Vagina (tissue), 2 donors: ENCODE data around the gene TAS1R3. TPM values are rescaled to one million over a fixed set of nuclear protein-coding genes. Genes with fewer than 3 reads are reported as not detected.
A peak's percentile ranks its signal among the peaks of the same experiment; 100 is the strongest.

Experiments used
- DNase-seq, 2 donors: peaks; one replicate each; pipeline ENCODE4 v3.0.0-alpha.2; 2017; ENCODE audit errors: extremely low spot score in 2 of 2
- H3K27ac ChIP-seq: fragments of 200-600 bp; sonication (generic); one replicate; pipeline ENCODE4 v1.5.1; 2019
- H3K27me3 ChIP-seq: fragments of 200-600 bp; sonication (generic); one replicate; pipeline ENCODE4 v1.5.1; 2019
- H3K36me3 ChIP-seq, 2 donors: fragments of 200-600 bp; sonication (generic); one replicate each; pipeline ENCODE4 v1.5.1; 2017 to 2019
- H3K4me1 ChIP-seq: fragments of 200-600 bp; sonication (generic); one replicate; pipeline ENCODE4 v1.5.1; 2019
- H3K4me3 ChIP-seq, 2 donors: fragments of 200-600 bp; sonication (generic); 1 replicate in 1 of 2; 2 replicates in 1 of 2; pipeline ENCODE4 v1.5.1; 2016 to 2019
- H3K9me3 ChIP-seq: fragments of 200-600 bp; sonication (generic); one replicate; pipeline ENCODE4 v1.5.1; 2019
- CTCF ChIP-seq, 3 experiments: fragments of 450-650 bp in 2 of 3; fragments of 200-600 bp in 1 of 3; sonication (generic) in 1 of 3; IDR thresholded peaks; one replicate each; pipeline ENCODE4 v1.5.1; 2017 to 2019; ENCODE audit warnings: antibody characterized with exemption in 3 of 3, mild to moderate bottlenecking in 2 of 3, moderate library complexity in 2 of 3
- POLR2A ChIP-seq, 2 donors: fragments of 450-650 bp; IDR thresholded peaks; one replicate each; pipeline ENCODE4 v1.6.1; 2017; ENCODE audit warnings: antibody characterized with exemption in 2 of 2, mild to moderate bottlenecking in 2 of 2, moderate library complexity in 2 of 2
- POLR2AphosphoS5 ChIP-seq, 2 donors: sonication (generic); formaldehyde crosslinking; IDR thresholded peaks; one replicate each; pipeline ENCODE4 v1.9.0; 2017; ENCODE audit warnings: antibody characterized with exemption in 2 of 2, mild to moderate bottlenecking in 2 of 2, low read depth in 1 of 2; ENCODE audit not compliant: insufficient read depth in 1 of 2
- intact Hi-C: fragments of 100-400 bp; cut with DNase I; formaldehyde crosslinking; loops from one replicate; pipeline ENCODE4 v1.15.1; 2023
- total RNA-seq: library from RNA; depleted of rRNA; stranded (reverse); fragments of >200 nt; gene quantifications from one replicate; pipeline ENCODE4 v1.2.3, GENCODE V29; 2016

Gene TAS1R3
- total RNA-seq, 1 donor from 2014 or later: 0.74 TPM

GRCh38 chr1:1299686-1300351, 31.3 kb upstream of the TAS1R3 start:
- Histone ChIP-seq H3K4me1 (peaks cover 32% of the 10 kb centered on the region), H3K9me3 (no peaks in the 10 kb centered on the region), H3K27ac (no peak overlapping the region), H3K36me3 (peaks cover 0 to 9% of the 10 kb centered on the region in 2 donors), H3K4me3 (no peak overlapping the region), H3K27me3 (no peaks in the 10 kb centered on the region)
- no peak for DNase-seq
- intact Hi-C loops: no loop called here
- TF ChIP-seq POLR2AphosphoS5 (IDR thresholded peaks at IDR 0.05; ENCODE audit: insufficient read depth in 1 of 2, low read depth in 1 of 2) (no peak), CTCF (IDR thresholded peaks at IDR 0.05) (no peak)

DNA sequence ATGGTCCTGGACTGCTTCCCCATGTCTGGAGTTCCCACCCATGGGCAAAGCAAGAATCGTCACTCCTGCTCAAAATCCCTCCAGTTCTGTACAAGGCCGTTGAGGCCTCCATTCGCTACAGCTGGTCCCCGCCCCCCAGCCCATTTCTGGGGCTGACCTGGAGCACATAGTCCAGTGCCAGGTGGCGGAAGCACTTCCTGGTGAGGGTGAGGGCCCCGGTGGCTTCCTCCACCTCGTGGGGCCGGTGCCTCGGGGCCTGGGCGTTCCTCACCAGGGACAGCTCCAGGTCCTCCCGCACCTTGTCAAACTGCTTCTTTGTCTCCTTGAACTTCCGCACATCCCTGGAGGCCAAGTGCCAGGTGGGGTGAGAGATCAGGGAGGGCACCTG, 30.7 kb upstream of the TAS1R3 start:
- peaks cover 38% of the 10 kb centered on the region for H3K4me1 ChIP-seq
- intact Hi-C loops: no loop called here
- H3K27me3 ChIP-seq: no peaks in the 10 kb centered on the region
- no peak for DNase-seq
- no peaks in the 10 kb centered on the region for H3K9me3 ChIP-seq
- TF ChIP-seq POLR2AphosphoS5 (IDR thresholded peaks at IDR 0.05; ENCODE audit: insufficient read depth in 1 of 2, low read depth in 1 of 2): no peak
- no peak for TF ChIP-seq POLR2A (IDR thresholded peaks at IDR 0.05)
- TF ChIP-seq CTCF (IDR thresholded peaks at IDR 0.05): no peak
- H3K27ac ChIP-seq: no peak overlapping the region
- no peak overlapping the region for H3K4me3 ChIP-seq
- peaks cover 0 to 9% of the 10 kb centered on the region in 2 donors for H3K36me3 ChIP-seq

- intact Hi-C loops: no loop called here
- H3K27ac ChIP-seq: no peak overlapping the region
These were observed 29.1 kb upstream of the TAS1R3 start for GRCh38 chr1:1302006-1302430.

DNA sequence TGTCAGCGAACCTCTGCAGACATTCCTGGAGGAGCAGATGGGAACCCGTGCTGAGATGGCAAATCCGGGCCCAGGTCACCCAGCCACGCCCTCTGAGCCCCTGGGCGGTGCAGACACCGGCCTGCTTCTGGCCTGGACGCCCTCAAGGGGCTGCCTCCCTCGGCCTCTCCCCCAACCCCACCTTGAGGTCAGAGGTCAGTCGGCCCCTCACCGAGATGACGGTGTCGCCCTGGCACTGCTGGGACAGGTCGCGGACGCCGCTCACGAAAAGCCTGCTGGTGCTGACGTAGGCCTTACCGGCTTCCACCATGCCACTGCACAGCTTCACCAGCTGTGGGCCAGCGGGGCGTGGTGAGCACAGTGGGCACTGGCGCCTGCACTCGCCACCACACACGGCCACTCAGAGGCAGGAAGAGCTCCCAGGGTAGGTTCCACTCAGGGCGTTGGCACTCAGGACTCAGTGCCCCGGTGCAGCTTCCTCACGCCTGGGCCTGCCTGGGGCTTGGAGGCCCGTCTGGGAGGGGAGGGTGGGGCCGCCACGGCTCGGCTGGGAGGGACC, 28.1 kb upstream of the TAS1R3 start:
- Histone ChIP-seq H3K9me3 (no peaks in the 10 kb centered on the region), H3K36me3 (no peaks in the 10 kb centered on the region), H3K27me3 (no peaks in the 10 kb centered on the region), H3K27ac (peak overlapping the region; percentile 91), H3K4me3 (peak overlapping the region in 1 of 2 donors; percentile 95), H3K4me1 (peaks cover 57% of the 10 kb centered on the region)
- TF ChIP-seq POLR2AphosphoS5 (IDR thresholded peaks at IDR 0.05; ENCODE audit: insufficient read depth in 1 of 2, low read depth in 1 of 2) (peak in 1 of 2 donors; percentile 28), POLR2A (IDR thresholded peaks at IDR 0.05) (no peak)
- intact Hi-C loops: no loop called here
- no peak for DNase-seq

More at GRCh38 chr1:1302006-1302430, 29.1 kb upstream of the TAS1R3 start:
- DNase-seq: no peak
- no peak overlapping the region for H3K4me3 ChIP-seq
- TF ChIP-seq POLR2A (IDR thresholded peaks at IDR 0.05) (no peak), CTCF (IDR thresholded peaks at IDR 0.05) (peak in 1 of 3 experiments; percentile 8), POLR2AphosphoS5 (IDR thresholded peaks at IDR 0.05; ENCODE audit: insufficient read depth in 1 of 2, low read depth in 1 of 2) (no peak)
- no peaks in the 10 kb centered on the region for H3K9me3 ChIP-seq
- H3K36me3 ChIP-seq: no peaks in the 10 kb centered on the region
- H3K27me3 ChIP-seq: no peaks in the 10 kb centered on the region
- H3K4me1 ChIP-seq: peaks cover 54% of the 10 kb centered on the region

DNA sequence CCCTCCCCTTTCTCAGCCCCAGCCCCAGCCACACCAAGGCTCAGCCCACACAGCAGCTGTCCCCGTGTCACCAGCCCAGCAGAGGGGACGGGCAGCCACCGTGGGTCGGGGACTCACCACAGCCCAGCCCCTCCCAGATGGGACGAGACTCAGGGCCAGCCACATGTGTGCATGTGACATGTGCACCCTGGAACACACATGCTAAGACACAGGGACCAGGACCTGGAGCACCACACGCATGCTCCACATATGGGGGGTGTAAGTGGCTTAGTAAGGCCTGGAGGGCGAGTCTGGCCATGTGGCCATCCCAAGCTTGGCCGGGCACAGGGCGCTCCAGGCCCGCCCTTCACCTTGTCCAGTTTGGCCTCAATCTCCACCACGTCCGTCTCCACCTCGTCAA, 27.3 kb upstream of the TAS1R3 start:
- intact Hi-C loops: no loop called here
- Histone ChIP-seq H3K4me3 (peak overlapping the region; percentile 95 to 97), H3K9me3 (no peaks in the 10 kb centered on the region), H3K27me3 (no peaks in the 10 kb centered on the region), H3K4me1 (peaks cover 59% of the 10 kb centered on the region), H3K27ac (peak overlapping the region; percentile 91), H3K36me3 (no peaks in the 10 kb centered on the region)
- TF ChIP-seq POLR2AphosphoS5 (IDR thresholded peaks at IDR 0.05; ENCODE audit: insufficient read depth in 1 of 2, low read depth in 1 of 2): no peak
- no peak for TF ChIP-seq POLR2A (IDR thresholded peaks at IDR 0.05)
- TF ChIP-seq CTCF (IDR thresholded peaks at IDR 0.05): no peak
- DNase-seq: no peak
